Measurements from ENCODE around the gene ATP9B. TPM values are rescaled to one million over a fixed set of nuclear protein-coding genes. Genes with fewer than 3 reads are reported as not detected.
"Not testable (repeated sequence)": the region's sequence is repeated elsewhere in the genome, so short reads cannot be mapped to it uniquely, and the experiment has no call there.

Gene ATP9B
- total RNA-seq, 1 donor = 29.3 TPM

- H2AFZ ChIP-seq (ENCODE audit: low read length) = no peak overlapping the region
- H3K4me1 ChIP-seq (ENCODE audit: insufficient read depth, low read length) = no peaks in the 10 kb centered on the region
- H4K20me1 ChIP-seq (ENCODE audit: insufficient read depth, low read length) = no peaks in the 10 kb centered on the region
- TF ChIP-seq CTCF (IDR thresholded peaks at IDR 0.05; ENCODE audit: extremely low read depth, low read depth, low read length) = no peak
- DNase-seq (ENCODE audit: insufficient read length, low spot score, missing footprints) = no peak
- no peaks in the 10 kb centered on the region for H3K9me3 ChIP-seq (ENCODE audit: low read depth, low read length)
- no peaks in the 10 kb centered on the region for H3K79me2 ChIP-seq (ENCODE audit: insufficient read depth, low read length)
- H3K27ac ChIP-seq (ENCODE audit: low read depth, low read length) = no peak overlapping the region
- no peak overlapping the region for H3K4me3 ChIP-seq (ENCODE audit: insufficient read depth, low read length)
- H3K4me2 ChIP-seq (ENCODE audit: insufficient read depth, low read length) = no peak overlapping the region
- H3K36me3 ChIP-seq (ENCODE audit: insufficient read depth, low read length) = no peaks in the 10 kb centered on the region
- H3K27me3 ChIP-seq (ENCODE audit: insufficient read depth, low read length) = no peaks in the 10 kb centered on the region
Measured at GRCh38 chr18:79167526-79168190, 98.5 kb downstream of the ATP9B start.

DNA sequence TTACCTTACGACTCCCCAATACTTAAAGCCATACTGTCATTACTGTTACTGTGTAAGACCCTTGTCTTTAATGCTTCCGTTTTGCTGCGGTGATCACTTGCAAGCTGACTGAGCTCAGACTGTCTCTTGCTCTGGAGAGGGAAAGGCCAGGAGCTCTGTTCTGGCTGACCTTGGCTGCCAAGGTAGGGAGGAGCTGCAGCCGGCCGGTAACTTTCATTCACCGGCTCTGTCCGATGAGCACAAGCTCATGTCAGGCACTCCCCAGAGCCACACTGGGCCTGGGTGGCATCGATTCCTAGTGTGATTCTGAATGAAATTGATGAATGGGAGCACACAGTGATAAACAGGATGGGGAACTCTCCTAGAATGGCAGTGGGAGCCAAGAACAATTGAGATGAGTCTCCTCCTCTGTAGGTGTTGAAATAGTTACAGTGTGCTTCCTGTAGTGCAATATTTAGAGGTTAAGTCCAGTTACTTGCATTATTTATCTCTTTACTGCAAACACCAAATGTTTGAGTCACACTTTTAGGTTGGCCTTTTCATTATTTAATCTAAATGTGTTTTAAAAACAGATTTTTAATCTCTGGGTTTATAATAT lies 100.9 kb downstream of the ATP9B start:
- Histone ChIP-seq H3K27ac (ENCODE audit: low read depth, low read length) (no peak overlapping the region), H3K4me2 (ENCODE audit: insufficient read depth, low read length) (no peak overlapping the region), H4K20me1 (ENCODE audit: insufficient read depth, low read length) (no peaks in the 10 kb centered on the region), H3K9me3 (ENCODE audit: low read depth, low read length) (no peaks in the 10 kb centered on the region), H3K4me3 (ENCODE audit: insufficient read depth, low read length) (no peak overlapping the region), H3K36me3 (ENCODE audit: insufficient read depth, low read length) (no peaks in the 10 kb centered on the region), H3K27me3 (ENCODE audit: insufficient read depth, low read length) (no peaks in the 10 kb centered on the region), H3K79me2 (ENCODE audit: insufficient read depth, low read length) (no peaks in the 10 kb centered on the region), H2AFZ (ENCODE audit: low read length) (no peak overlapping the region), H3K4me1 (ENCODE audit: insufficient read depth, low read length) (no peaks in the 10 kb centered on the region)
- TF ChIP-seq CTCF (IDR thresholded peaks at IDR 0.05; ENCODE audit: extremely low read depth, low read depth, low read length) = no peak
- peak; percentile 61 for DNase-seq (ENCODE audit: insufficient read length, low spot score, missing footprints)

GRCh38 chr18:79172331-79172730 lies 103.1 kb downstream of the ATP9B start:
- DNase-seq (ENCODE audit: insufficient read length, low spot score, missing footprints); H3K27me3 ChIP-seq (ENCODE audit: insufficient read depth, low read length); H3K27ac ChIP-seq (ENCODE audit: low read depth, low read length): not testable (repeated sequence)

DNA sequence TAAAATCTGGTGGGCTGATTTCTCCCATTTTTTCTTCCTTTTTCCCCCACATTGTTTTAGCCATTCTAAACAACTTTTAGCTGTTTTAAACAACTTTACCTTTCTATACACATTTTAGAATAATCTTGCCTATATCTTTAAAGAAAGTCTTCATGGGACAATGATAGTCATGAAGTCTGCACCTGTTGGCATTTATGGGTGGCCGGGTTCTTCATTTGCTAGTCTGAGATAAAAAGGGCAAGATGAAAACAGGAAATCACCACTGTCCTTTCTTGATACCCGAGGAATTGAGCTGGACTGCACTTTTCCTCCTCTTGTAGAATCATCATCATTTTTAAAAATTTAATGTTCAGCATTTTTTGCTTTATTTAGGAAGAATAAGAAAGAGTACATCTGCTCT lies 104.5 kb downstream of the ATP9B start:
- H4K20me1 ChIP-seq (ENCODE audit: insufficient read depth, low read length) = no peaks in the 10 kb centered on the region
- no peak for DNase-seq (ENCODE audit: insufficient read length, low spot score, missing footprints)
- H3K79me2 ChIP-seq (ENCODE audit: insufficient read depth, low read length) = no peaks in the 10 kb centered on the region
- no peaks in the 10 kb centered on the region for H3K36me3 ChIP-seq (ENCODE audit: insufficient read depth, low read length)
- no peaks in the 10 kb centered on the region for H3K4me1 ChIP-seq (ENCODE audit: insufficient read depth, low read length)
- H2AFZ ChIP-seq (ENCODE audit: low read length) = no peak overlapping the region
- H3K9me3 ChIP-seq (ENCODE audit: low read depth, low read length) = no peaks in the 10 kb centered on the region
- H3K27ac ChIP-seq (ENCODE audit: low read depth, low read length) = no peak overlapping the region
- no peaks in the 10 kb centered on the region for H3K27me3 ChIP-seq (ENCODE audit: insufficient read depth, low read length)
- no peak for TF ChIP-seq CTCF (IDR thresholded peaks at IDR 0.05; ENCODE audit: extremely low read depth, low read depth, low read length)
- H3K4me3 ChIP-seq (ENCODE audit: insufficient read depth, low read length) = no peak overlapping the region
- no peak overlapping the region for H3K4me2 ChIP-seq (ENCODE audit: insufficient read depth, low read length)

More at GRCh38 chr18:79172331-79172730, 103.1 kb downstream of the ATP9B start:
- not testable (repeated sequence) for H3K79me2 ChIP-seq (ENCODE audit: insufficient read depth, low read length); H3K4me2 ChIP-seq (ENCODE audit: insufficient read depth, low read length); H3K4me3 ChIP-seq (ENCODE audit: insufficient read depth, low read length); H3K36me3 ChIP-seq (ENCODE audit: insufficient read depth, low read length); H3K9me3 ChIP-seq (ENCODE audit: low read depth, low read length); H3K4me1 ChIP-seq (ENCODE audit: insufficient read depth, low read length); H4K20me1 ChIP-seq (ENCODE audit: insufficient read depth, low read length); H2AFZ ChIP-seq (ENCODE audit: low read length)

All from osteoblast (primary cell).